Caco-2 (cell line): ENCODE results near the gene CRB1. TPM values are rescaled to one million over a fixed set of nuclear protein-coding genes. Genes with fewer than 3 reads are reported as not detected.

ENCODE experiments used
- BruUV-seq: library from RNA; stranded (reverse); fragments of 400-500 nt; replicated peaks from 2 replicates; lab custom pipeline; 2021; lab: Mats Ljungman, UMichigan
- CTCF ChIA-PET: fragments of 300-600 bp; sonication (Branson Sonifier 250); formaldehyde crosslinking; loops from one replicate; lab custom pipeline; 2022; ENCODE audit warnings: antibody characterized with exemption; lab: Charles Lee
- POLR2A ChIA-PET: fragments of 300-600 bp; sonication (Branson Sonifier 250); formaldehyde crosslinking; loops from one replicate; lab custom pipeline; 2022; ENCODE audit warnings: antibody characterized with exemption; lab: Charles Lee
- DNase-seq, 2 experiments: peaks; one replicate each; pipeline versions ENCODE4 v3.0.0 to v3.0.0-alpha.2; 2020 to 2022
- H3K27me3 ChIP-seq: replicated peaks from 2 replicates; pipeline ENCODE4 v1.6.0; 2011; ENCODE audit warnings: low read length; ENCODE audit not compliant: control insufficient read depth, insufficient read depth
- H3K36me3 ChIP-seq: 2 replicates; pipeline ENCODE4 v1.5.1; 2011; ENCODE audit warnings: low read length; ENCODE audit not compliant: control insufficient read depth, insufficient read depth
- H3K4me1 ChIP-seq: fragments of 250-450 bp; sonication (Bioruptor Pico); 2 replicates; pipeline ENCODE4 v1.5.1; 2020; ENCODE audit warnings: mild to moderate bottlenecking
- H3K4me3 ChIP-seq: 2 replicates; pipeline ENCODE4 v1.5.1; 2011; ENCODE audit warnings: low read depth, mild to moderate bottlenecking, control low read depth, low read length
- H3K9me3 ChIP-seq: fragments of 250-450 bp; sonication (Bioruptor Pico); 2 replicates; pipeline ENCODE4 v1.5.1; 2020; ENCODE audit warnings: mild to moderate bottlenecking, moderate library complexity
- H3K27ac Mint-ChIP-seq: one replicate; pipeline ENCODE4 v1.8.0; 2022; ENCODE audit warnings: mixed read lengths; ENCODE audit not compliant: unreplicated experiment
- H3K27me3 Mint-ChIP-seq: one replicate; pipeline ENCODE4 v1.8.0; 2022; ENCODE audit warnings: mixed read lengths; ENCODE audit not compliant: insufficient read depth, unreplicated experiment
- H3K36me3 Mint-ChIP-seq: one replicate; pipeline ENCODE4 v1.8.0; 2022; ENCODE audit warnings: mild to moderate bottlenecking, mixed read lengths; ENCODE audit not compliant: insufficient read depth, unreplicated experiment
- H3K4me1 Mint-ChIP-seq: one replicate; pipeline ENCODE4 v1.8.0; 2022; ENCODE audit warnings: low read depth, mixed read lengths; ENCODE audit not compliant: unreplicated experiment
- H3K4me3 Mint-ChIP-seq: one replicate; pipeline ENCODE4 v1.8.0; 2022; ENCODE audit warnings: mild to moderate bottlenecking, moderate library complexity, mixed read lengths; ENCODE audit not compliant: unreplicated experiment
- H3K9me3 Mint-ChIP-seq: one replicate; pipeline ENCODE4 v1.8.0; 2022; ENCODE audit warnings: mixed read lengths; ENCODE audit not compliant: unreplicated experiment
- intact Hi-C: fragments of 100-400 bp; cut with micrococcal nuclease; formaldehyde crosslinking; loops from one replicate; pipeline ENCODE4 v1.10.0; 2022; ENCODE audit not compliant: unreplicated experiment
- total RNA-seq: library from RNA; stranded (reverse); gene quantifications from 2 replicates; pipeline ENCODE4 v1.2.3, GENCODE V29; 2022
- TF ChIP-seq, protein P1 (sequence below), 2 experiments: fragments of 200-600 bp in 1 of 2; IDR thresholded peaks; 1 replicate in 1 of 2; 2 replicates in 1 of 2; pipeline versions ENCODE4 v1.5.1 to v1.8.0; 2011 to 2022; ENCODE audit warnings: antibody characterized with exemption in 1 of 2, control low read depth in 1 of 2, inconsistent platforms in 1 of 2, low read depth in 1 of 2, low read length in 1 of 2, mild to moderate bottlenecking in 1 of 2, moderate library complexity in 1 of 2; ENCODE audit not compliant: insufficient read depth in 1 of 2, severe bottlenecking in 1 of 2, unreplicated experiment in 1 of 2

The CRB1 gene
- total RNA-seq, 1 experiment from 2014 or later: not detected

DNA sequence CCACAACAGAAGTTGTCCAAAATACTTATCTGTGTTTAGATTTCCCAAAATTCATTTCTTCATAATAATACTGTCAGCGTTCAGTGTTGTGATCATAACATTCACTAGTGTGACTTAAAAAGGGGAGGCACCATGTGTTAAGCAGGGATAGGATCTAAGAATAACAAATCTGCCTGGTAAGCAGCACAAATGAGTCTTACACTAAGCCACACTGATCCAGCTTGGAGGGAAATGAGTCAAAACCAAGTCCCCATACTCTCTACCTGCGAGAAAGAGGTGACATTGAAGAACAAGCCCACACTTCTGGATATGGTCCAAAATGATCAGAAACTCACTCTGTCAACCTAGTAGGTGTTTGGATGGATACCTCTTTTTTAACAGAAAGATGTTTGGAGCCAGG is 145.5 kb downstream of the CRB1 start:
- DNase-seq: no peak
- TF ChIP-seq, protein P1, sequence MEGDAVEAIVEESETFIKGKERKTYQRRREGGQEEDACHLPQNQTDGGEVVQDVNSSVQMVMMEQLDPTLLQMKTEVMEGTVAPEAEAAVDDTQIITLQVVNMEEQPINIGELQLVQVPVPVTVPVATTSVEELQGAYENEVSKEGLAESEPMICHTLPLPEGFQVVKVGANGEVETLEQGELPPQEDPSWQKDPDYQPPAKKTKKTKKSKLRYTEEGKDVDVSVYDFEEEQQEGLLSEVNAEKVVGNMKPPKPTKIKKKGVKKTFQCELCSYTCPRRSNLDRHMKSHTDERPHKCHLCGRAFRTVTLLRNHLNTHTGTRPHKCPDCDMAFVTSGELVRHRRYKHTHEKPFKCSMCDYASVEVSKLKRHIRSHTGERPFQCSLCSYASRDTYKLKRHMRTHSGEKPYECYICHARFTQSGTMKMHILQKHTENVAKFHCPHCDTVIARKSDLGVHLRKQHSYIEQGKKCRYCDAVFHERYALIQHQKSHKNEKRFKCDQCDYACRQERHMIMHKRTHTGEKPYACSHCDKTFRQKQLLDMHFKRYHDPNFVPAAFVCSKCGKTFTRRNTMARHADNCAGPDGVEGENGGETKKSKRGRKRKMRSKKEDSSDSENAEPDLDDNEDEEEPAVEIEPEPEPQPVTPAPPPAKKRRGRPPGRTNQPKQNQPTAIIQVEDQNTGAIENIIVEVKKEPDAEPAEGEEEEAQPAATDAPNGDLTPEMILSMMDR (IDR thresholded peaks at IDR 0.05; ENCODE audit: insufficient read depth in 1 of 2, low read depth in 1 of 2, low read length in 1 of 2, severe bottlenecking in 1 of 2, unreplicated experiment in 1 of 2): no peak
- H3K4me3 ChIP-seq: no peak overlapping the region
- no peaks in the 10 kb centered on the region for H3K36me3 Mint-ChIP-seq
- no peaks in the 10 kb centered on the region for H3K36me3 ChIP-seq
- H3K4me3 Mint-ChIP-seq: no peak overlapping the region
- ChIA-PET POLR2A (no interaction called here), CTCF (no interaction called here)
- H3K9me3 Mint-ChIP-seq: no peaks in the 10 kb centered on the region
- intact Hi-C loops: no loop called here
- no TSS peak for BruUV-seq
- no peaks in the 10 kb centered on the region for H3K27me3 Mint-ChIP-seq
- no peaks in the 10 kb centered on the region for H3K9me3 ChIP-seq
- no peaks in the 10 kb centered on the region for H3K4me1 ChIP-seq
- H3K27me3 ChIP-seq: no peaks in the 10 kb centered on the region
- no peaks in the 10 kb centered on the region for H3K4me1 Mint-ChIP-seq
- no peak overlapping the region for H3K27ac Mint-ChIP-seq

DNA sequence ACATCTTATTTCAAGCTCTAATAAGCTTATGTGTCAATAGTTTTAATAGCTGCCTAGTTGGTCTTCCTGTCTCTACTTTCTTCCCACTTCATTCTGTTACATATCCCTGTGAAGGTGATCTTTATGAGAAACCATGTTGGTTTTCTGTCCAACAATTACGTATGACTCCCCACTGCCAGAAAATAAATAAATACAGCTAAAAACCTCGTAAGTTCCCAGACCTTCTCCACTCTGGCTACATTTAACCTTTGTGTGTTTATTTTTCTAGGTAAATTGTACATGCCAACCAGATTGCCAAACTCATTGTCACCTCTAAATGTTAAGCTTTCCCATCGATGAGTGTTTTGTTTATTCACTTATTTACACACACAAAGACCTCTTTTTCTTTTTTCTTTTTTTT is 147.2 kb downstream of the CRB1 start:
- Mint-ChIP-seq H3K36me3 (no peaks in the 10 kb centered on the region), H3K4me3 (no peak overlapping the region)

DNA sequence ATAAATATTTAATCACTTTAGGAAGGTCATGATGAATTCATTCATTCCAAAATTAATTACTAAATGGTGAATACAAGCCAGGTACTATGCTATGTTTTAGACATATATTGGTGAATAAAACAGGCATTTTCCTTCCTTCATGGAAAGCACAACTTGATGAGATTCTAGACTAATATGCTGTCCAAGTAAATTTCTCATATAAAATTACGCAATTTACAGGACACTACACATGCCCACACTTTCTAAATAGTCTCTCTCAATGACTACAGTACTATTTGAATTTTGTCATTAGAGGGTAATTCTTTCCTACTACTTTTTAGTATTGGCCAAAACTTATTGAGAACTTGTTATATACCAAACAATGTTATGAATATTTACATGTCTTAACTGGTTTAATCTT is 150.6 kb downstream of the CRB1 start:
- DNase-seq: no peak
- BruUV-seq: no TSS peak

More for the DNA sequence above, 147.2 kb downstream of the CRB1 start:
- Histone ChIP-seq H3K27me3 (no peaks in the 10 kb centered on the region), H3K4me1 (no peaks in the 10 kb centered on the region), H3K4me3 (no peak overlapping the region), H3K36me3 (no peaks in the 10 kb centered on the region), H3K9me3 (no peaks in the 10 kb centered on the region)
- H3K27me3 Mint-ChIP-seq: no peaks in the 10 kb centered on the region
- H3K27ac Mint-ChIP-seq: no peak overlapping the region
- no peaks in the 10 kb centered on the region for H3K9me3 Mint-ChIP-seq
- ChIA-PET POLR2A (no interaction called here), CTCF (no interaction called here)
- BruUV-seq: no TSS peak
- H3K4me1 Mint-ChIP-seq: no peaks in the 10 kb centered on the region
- no peak for DNase-seq
- TF ChIP-seq, protein P1 (IDR thresholded peaks at IDR 0.05; ENCODE audit: insufficient read depth in 1 of 2, low read depth in 1 of 2, low read length in 1 of 2, severe bottlenecking in 1 of 2, unreplicated experiment in 1 of 2): no peak
- intact Hi-C loops: no loop called here

More for the DNA sequence above, 150.6 kb downstream of the CRB1 start:
- Mint-ChIP-seq H3K36me3 (no peaks in the 10 kb centered on the region), H3K4me3 (no peak overlapping the region), H3K27me3 (no peaks in the 10 kb centered on the region), H3K27ac (no peak overlapping the region), H3K4me1 (no peaks in the 10 kb centered on the region), H3K9me3 (no peaks in the 10 kb centered on the region)
- intact Hi-C loops: no loop called here
- Histone ChIP-seq H3K27me3 (no peaks in the 10 kb centered on the region; the same call in 1 of the 2 replicates), H3K36me3 (no peaks in the 10 kb centered on the region), H3K4me3 (no peak overlapping the region), H3K4me1 (no peaks in the 10 kb centered on the region), H3K9me3 (no peaks in the 10 kb centered on the region)
- POLR2A ChIA-PET: no interaction called here
- CTCF ChIA-PET: no interaction called here
- TF ChIP-seq, protein P1 (IDR thresholded peaks at IDR 0.05; ENCODE audit: insufficient read depth in 1 of 2, low read depth in 1 of 2, low read length in 1 of 2, severe bottlenecking in 1 of 2, unreplicated experiment in 1 of 2): no peak
